NCI-H226 (cell line): ENCODE results near the gene VPS9D1.

Experiments used
- DNase-seq: peaks from one replicate; pipeline ENCODE4 v3.0.0-alpha.2; 2015

The VPS9D1 gene, protein sequence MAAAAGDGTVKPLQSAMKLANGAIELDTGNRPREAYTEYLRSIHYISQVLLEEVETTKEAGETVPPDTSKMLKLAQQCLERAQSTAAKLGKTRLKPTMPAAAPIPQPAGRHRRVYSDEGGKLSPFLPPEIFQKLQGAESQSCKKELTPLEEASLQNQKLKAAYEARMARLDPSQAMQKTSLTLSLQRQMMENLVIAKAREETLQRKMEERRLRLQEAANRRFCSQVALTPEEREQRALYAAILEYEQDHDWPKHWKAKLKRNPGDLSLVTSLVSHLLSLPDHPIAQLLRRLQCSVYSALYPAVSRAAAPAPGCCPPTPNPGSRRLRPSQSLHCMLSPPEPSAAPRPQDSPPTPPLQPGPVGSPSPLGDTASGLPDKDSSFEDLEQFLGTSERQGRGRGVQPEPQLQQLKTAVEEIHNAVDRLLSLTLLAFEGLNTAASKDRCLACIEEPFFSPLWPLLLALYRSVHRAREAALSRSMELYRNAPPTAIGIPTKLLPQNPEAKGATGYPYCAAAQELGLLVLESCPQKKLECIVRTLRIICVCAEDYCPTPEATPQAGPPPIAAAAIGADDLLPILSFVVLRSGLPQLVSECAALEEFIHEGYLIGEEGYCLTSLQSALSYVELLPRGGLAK

DNA sequence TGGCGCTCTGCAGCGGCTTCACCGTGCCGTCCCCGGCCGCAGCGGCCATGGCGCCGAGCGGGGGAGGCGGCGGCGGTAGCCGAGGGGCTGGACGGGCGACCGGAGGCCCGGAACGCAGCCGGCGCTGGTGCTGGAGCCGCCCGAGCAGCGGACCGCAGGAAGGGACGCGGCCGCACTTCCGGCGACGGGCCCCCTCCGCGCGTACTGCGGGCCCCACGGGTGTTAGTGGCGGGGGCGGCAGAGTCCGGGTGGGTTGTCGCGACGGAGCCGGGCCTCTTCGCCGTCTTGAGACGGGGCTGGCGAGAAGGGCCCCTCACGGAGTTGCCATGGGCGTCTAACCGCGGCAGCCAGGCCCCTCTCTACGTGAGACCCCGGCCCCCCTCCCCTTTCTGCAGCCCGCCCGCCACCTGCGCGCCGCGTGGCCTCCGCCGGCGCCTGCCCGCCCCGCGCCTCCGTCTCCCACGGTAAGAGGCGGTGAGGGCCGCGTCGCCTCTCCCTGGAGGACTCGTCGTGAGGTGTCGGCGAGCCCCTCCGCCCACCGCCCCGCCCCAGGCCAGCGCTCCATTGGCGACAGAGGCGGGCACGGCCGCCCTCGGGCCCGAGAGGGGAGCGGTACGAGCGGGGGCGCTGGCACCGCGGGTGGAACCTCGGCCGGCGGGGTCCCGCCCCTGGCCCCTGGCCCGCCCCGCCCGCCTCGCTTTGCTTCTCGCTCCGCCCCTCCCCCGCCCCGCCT lies at the start of gene VPS9D1, which contains the start of gene ZNF276:
Gene VPS9D1, minus strand, starts transcription at position 86 of the 733 bp plus-strand sequence. Its CDS starts 37 bp downstream, at position 49.
Gene ZNF276, plus strand, starts transcription at position 725 of the 733 bp plus-strand sequence. CDS start 104 bp downstream, outside the sequence.
- DNase-seq = peak; percentile 73

DNA sequence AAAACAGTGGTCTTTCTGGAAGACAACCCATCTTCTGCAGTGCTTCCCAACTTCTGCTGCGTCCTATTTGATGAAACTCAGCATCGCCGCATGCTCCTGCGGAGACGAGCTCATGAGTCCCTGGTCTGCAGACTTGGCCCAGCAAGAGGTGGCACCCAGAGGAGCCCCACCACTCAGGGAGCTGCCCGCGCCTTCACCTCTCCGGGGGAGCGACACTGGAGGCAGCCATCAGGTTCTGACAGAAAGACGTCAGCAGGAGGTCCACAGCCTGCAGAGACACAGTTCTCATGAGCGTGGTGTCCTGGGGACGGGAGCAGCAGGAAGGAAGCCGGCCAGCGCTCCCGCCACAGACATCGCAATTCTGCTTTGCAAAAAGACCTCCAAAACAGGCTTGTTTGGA lies 49.7 kb upstream of the VPS9D1 start:
- no peak for DNase-seq

- DNase-seq = no peak
Observed at GRCh38 chr16:89765292-89765830, 44.7 kb upstream of the VPS9D1 start.

DNA sequence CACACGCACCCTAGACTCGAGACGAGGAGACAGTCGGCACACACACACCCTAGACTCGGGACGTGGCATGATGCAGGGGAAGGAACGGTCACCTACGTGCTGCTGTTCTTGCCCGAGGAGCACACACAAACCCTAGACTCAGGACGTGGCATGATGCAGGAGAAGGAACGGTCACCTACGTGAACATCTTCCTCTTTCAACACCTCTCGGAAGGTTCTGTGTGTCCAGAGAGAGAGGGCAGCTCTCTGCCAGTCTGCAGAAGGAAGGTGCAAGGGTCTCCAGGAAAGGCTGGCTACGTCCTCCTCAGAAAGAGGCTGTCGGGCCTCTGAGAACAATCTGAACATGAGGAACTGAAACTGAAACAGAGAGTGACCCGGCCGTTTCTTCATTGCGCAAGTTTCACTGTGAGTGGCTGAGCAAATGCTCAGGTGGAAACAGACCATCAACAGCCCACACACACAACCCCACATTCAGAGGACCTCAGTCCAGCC lies 44.1 kb upstream of the VPS9D1 start:
- no peak for DNase-seq

DNA sequence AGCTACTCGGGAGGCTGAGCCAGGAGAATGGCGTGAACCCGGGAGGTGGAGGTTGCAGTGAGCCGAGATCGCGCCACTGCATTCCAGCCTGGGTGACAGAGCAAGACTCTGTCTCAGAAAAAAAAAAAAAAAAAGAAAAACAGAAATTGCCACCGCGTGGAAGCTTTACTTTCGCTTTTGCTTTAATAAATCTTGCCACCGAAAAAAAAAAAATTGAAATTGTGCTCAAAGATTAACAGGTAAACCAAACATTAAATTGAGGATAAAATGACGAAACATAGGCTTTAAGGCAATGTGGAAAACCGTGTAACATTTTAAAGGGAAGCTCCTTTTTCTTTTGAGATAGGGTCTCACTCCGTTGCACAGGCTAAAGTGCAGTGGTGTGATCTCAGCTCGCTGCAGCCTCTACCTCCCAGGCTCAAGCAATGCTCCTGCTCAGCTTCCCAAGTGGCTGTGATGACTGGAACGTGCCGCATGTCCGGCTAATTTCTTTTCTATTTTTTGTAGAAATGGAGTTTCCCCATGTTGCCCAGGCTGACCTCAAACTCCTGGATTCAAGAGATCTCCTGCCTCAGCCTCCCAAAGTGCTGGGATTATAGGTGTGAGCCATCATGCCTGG lies 40.7 kb upstream of the VPS9D1 start:
- DNase-seq = no peak

DNA sequence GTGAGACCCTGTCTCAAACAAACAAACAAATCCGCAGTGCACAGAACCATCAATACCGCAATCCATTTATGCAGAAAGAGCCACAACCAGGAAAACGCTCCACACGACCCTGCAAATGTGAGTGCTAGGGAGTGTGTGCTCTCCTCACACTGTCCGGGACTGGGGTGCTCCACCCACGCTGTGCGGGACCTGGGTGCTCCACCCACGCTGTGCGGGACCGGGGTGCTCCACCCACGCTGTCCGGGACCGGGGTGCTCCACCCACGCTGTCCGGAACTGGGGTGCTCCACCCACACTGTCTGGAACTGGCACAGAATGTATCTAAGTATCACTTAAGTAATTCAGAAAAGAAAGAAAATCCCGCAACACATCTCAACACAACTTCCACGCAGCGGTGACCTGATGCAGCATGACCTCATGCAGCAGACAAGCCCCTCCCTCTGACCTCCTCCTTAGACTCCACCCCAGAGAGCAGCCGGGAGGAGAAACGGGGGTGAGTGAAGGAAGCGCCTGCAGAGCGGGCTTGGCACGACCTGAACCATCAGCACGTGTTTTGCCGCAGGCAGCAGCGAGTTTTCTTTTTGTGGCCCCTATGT lies 39.1 kb upstream of the VPS9D1 start:
- DNase-seq = no peak

GRCh38 chr16:89749637-89750036 lies 28.9 kb upstream of the VPS9D1 start:
- no peak for DNase-seq

- DNase-seq = no peak
Observed at GRCh38 chr16:89748921-89749320, 28.2 kb upstream of the VPS9D1 start.

- no peak for DNase-seq
Observed at GRCh38 chr16:89748076-89748475, 27.4 kb upstream of the VPS9D1 start.

DNA sequence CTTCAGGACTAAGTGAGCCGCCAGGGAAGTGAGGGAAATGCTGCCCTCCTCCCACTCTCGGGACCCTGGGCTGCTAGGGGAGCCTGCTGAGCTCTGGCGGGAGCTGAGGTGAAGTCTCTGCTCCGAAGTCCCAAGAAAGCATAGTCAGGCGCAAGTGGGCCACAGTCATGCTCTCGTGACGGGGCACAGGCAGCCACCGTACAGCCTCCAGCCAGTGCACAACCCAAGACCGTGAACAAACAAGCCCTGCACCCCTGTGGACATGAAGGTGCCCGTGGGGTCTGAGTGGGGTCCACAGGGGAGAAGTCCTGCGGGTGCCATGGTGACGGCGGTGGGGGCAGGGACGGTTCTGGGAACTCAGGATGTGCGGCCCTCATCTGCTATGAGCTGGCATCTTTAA lies 25.3 kb upstream of the VPS9D1 start:
- DNase-seq = no peak

- DNase-seq = no peak
Observed at GRCh38 chr16:89744813-89745212, 24.1 kb upstream of the VPS9D1 start.

- DNase-seq = no peak
Observed at GRCh38 chr16:89742948-89743347, 22.2 kb upstream of the VPS9D1 start.

GRCh38 chr16:89741342-89742014 lies 20.8 kb upstream of the VPS9D1 start:
- no peak for DNase-seq

- DNase-seq = no peak
Observed at GRCh38 chr16:89739383-89739782, 18.7 kb upstream of the VPS9D1 start.

DNA sequence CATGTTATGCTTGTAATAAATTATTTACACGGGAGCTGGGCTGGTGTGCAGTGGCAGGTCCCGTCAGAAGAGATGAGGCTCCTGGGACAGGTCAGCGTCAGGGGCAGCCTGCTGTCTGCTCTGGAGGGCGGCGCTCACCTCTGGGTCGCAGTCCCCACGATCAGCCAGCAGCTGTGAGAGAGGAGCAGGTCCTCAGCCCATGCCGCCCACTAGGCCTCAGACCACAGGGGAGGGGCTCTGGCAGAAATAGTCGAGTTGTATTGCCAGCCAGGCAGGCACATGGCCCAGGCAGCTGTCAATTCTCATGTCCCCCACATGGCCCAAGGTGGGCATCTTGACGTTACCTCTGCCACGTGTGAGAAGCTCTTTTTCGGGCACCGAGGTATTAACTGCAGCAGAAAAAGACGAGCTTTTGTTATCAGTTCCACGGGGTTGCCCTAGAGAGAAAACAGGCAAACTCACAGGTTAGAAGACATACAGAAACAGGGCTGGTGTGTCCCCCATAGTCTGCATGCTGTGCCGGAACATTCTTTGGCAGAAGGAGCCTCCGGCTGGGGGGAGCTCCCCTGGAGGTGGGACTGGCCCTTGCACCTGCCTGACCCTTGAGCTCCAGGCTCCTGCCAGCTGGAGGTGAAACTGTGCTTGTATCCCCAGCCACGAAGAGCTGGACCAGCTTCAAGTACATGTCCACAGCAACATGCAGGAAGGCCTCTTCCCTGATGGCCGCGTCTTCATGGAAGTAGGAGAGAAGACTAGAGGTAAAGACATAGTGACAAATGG lies 18.0 kb upstream of the VPS9D1 start:
- no peak for DNase-seq

GRCh38 chr16:89738072-89738377 lies 17.3 kb upstream of the VPS9D1 start:
- no peak for DNase-seq

- DNase-seq = no peak
Observed at GRCh38 chr16:89737341-89738071, 16.8 kb upstream of the VPS9D1 start.

- DNase-seq = no peak
Observed at GRCh38 chr16:89736554-89736953, 15.9 kb upstream of the VPS9D1 start.

DNA sequence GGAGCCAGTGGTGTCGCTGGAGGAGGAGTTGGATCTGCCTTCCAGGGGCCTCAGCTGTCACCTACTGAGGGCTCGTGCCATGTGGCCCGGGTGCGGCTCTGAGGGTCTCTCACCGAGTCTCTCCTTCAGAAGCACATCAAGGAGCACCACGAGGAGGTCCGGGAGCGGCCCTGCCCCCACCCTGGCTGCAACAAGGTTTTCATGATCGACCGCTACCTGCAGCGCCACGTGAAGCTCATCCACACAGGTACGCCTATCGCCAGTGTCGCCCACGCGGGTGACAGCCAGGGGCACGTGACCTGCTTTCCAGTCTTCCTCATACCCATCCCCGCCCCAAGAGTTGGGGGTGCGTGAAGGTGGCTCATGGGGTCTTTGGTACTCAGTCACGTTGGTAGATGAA lies 13.1 kb upstream of the VPS9D1 start:
- no peak for DNase-seq

DNA sequence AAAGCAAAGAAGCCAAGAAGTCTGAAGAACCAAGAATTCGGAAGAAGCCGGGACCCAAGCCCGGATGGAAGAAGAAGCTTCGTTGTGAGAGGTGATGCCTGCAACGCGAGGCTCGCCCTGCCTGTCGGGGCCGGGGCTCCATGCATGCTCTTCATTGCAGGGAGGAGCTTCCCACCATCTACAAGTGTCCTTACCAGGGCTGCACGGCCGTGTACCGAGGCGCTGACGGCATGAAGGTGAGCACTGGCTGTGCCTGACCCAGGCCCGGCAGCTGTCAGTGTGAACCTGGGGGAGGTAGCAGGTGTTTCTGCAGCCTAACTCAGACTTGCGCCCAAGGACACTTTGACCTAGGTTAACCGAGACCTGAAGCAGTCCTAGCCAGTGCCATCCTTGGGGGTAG lies 12.6 kb upstream of the VPS9D1 start:
- DNase-seq = no peak

DNA sequence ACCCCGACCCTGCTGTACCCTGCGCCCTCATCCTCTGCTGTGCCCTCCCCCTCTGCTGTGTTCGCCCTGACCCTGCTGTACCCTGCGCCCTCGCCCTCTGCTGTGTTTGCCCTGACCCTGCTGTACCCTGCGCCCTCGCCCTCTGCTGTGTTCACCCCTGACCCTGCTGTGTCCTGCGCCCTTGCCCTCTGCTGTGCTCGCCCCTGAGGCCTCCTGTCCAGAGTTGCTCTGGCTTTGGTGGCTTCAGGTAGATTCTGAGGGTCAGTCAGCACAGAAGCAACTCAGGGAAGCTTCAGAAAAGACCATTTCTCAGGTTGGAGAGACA lies 12.2 kb upstream of the VPS9D1 start:
- no peak for DNase-seq
